ENCODE data around the gene FGF14.
"Not testable (repeated sequence)": the region's sequence is repeated elsewhere in the genome, so short reads cannot be mapped to it uniquely, and the experiment has no call there.

FGF14 gene

GRCh38 chr13:102136735-102137296 is 265.0 kb downstream of the FGF14 start:
- no peak for DNase-seq (ENCODE audit: low read depth in 2 of 2)

GRCh38 chr13:102132777-102133295 is 269.0 kb downstream of the FGF14 start:
- DNase-seq (ENCODE audit: low read depth in 2 of 2), result no peak

GRCh38 chr13:102131246-102131645 is 270.6 kb downstream of the FGF14 start:
- DNase-seq (ENCODE audit: low read depth in 2 of 2), result no peak

- no peak for DNase-seq (ENCODE audit: low read depth in 2 of 2)
Measured at GRCh38 chr13:102128216-102128810, 273.5 kb downstream of the FGF14 start.

- no peak for DNase-seq (ENCODE audit: low read depth in 2 of 2)
Measured at GRCh38 chr13:102127153-102127552, 274.7 kb downstream of the FGF14 start.

GRCh38 chr13:102122147-102122546 is 279.7 kb downstream of the FGF14 start:
- DNase-seq (ENCODE audit: low read depth in 2 of 2), result no peak

- DNase-seq (ENCODE audit: low read depth in 2 of 2), result no peak
Measured at GRCh38 chr13:102117175-102117831, 284.5 kb downstream of the FGF14 start.

- DNase-seq (ENCODE audit: low read depth in 2 of 2), result no peak
Measured at GRCh38 chr13:102103469-102103868, 298.4 kb downstream of the FGF14 start.

- no peak for DNase-seq (ENCODE audit: low read depth in 2 of 2)
Measured at GRCh38 chr13:102100234-102100633, 301.6 kb downstream of the FGF14 start.

- DNase-seq (ENCODE audit: low read depth in 2 of 2), result no peak
Measured at GRCh38 chr13:102097708-102098107, 304.1 kb downstream of the FGF14 start.

- not testable (repeated sequence) for DNase-seq (ENCODE audit: low read depth in 2 of 2)
Measured at GRCh38 chr13:102093288-102093687, 308.6 kb downstream of the FGF14 start.

- no peak for DNase-seq (ENCODE audit: low read depth in 2 of 2)
Measured at GRCh38 chr13:102091231-102091630, 310.6 kb downstream of the FGF14 start.

- DNase-seq (ENCODE audit: low read depth in 2 of 2), result no peak
Measured at GRCh38 chr13:102090532-102090931, 311.3 kb downstream of the FGF14 start.

- no peak for DNase-seq (ENCODE audit: low read depth in 2 of 2)
Measured at GRCh38 chr13:102089722-102090121, 312.1 kb downstream of the FGF14 start.

GRCh38 chr13:102089177-102089576 is 312.7 kb downstream of the FGF14 start:
- no peak for DNase-seq (ENCODE audit: low read depth in 2 of 2)

GRCh38 chr13:102073251-102073650 is 328.6 kb downstream of the FGF14 start:
- DNase-seq (ENCODE audit: low read depth in 2 of 2), result no peak

- DNase-seq (ENCODE audit: low read depth in 2 of 2), result no peak
Measured at GRCh38 chr13:102071711-102072110, 330.1 kb downstream of the FGF14 start.

- DNase-seq (ENCODE audit: low read depth in 2 of 2), result not testable (repeated sequence)
Measured at GRCh38 chr13:102068323-102068722, 333.5 kb downstream of the FGF14 start.

- DNase-seq (ENCODE audit: low read depth in 2 of 2), result no peak
Measured at GRCh38 chr13:102055090-102055779, 346.6 kb downstream of the FGF14 start.

- no peak for DNase-seq (ENCODE audit: low read depth in 2 of 2)
Measured at GRCh38 chr13:102049853-102050252, 352.0 kb downstream of the FGF14 start.

GRCh38 chr13:102045731-102046130 is 356.1 kb downstream of the FGF14 start:
- no peak for DNase-seq (ENCODE audit: low read depth in 2 of 2)

- no peak for DNase-seq (ENCODE audit: low read depth in 2 of 2)
Measured at GRCh38 chr13:102042746-102043145, 359.1 kb downstream of the FGF14 start.

GRCh38 chr13:102041544-102041943 is 360.3 kb downstream of the FGF14 start:
- DNase-seq (ENCODE audit: low read depth in 2 of 2), result no peak

Data from stimulated activated CD8-positive, alpha-beta memory T cell treated with anti-CD3 and anti-CD28 coated beads, Interleukin-2, amount 100 ng/mL, for 1 hour (primary cell).